ENCODE data around the gene TMEM53.

The TMEM53 gene

DNA sequence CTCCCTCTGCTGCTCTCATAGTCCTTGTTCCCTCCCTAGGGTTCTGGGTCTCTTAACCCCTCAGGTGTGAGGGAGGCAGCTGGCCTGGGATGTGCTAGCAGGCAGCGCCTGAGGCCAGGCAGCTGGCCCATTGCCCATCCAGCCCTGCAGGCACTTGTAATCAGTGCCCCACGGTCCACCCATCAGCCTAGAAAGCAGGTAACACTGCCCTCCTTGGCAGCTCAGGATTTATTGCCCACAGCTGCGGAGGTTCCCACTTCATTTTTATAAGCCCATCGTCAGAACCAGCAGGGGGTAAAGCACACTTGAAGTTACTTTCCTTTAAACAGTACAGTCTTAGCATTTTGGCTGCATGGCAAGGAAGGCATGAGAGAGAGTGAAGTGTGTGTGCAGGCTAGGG lies 70.6 kb downstream of the TMEM53 start:
- DNase-seq (ENCODE audit: low read depth), result no peak
